OCI-LY1 (cell line): ENCODE data around the gene PTGDS.

ENCODE experiments used
- H2AFZ ChIP-seq: fragments of 200-600 bp; sonication (generic), shearing (Covaris generic); 2 replicates; pipeline ENCODE4 v1.6.0; 2014; ENCODE audit warnings: antibody characterized with exemption, mild to moderate bottlenecking, low read length
- H3F3A ChIP-seq: fragments of 200-600 bp; sonication (generic), shearing (Covaris generic); 2 replicates; pipeline ENCODE4 v1.6.0; 2014; ENCODE audit warnings: mild to moderate bottlenecking, antibody characterized with exemption, low read length, moderate library complexity; ENCODE audit not compliant: insufficient read depth
- H3K27ac ChIP-seq: fragments of 200-600 bp; sonication (generic); 2 replicates; pipeline ENCODE4 v1.5.1; 2014; ENCODE audit warnings: low read length, mixed run types, mild to moderate bottlenecking, low read depth; ENCODE audit not compliant: poor library complexity, severe bottlenecking
- H3K27me3 ChIP-seq: fragments of 200-600 bp; sonication (generic); 2 replicates; pipeline ENCODE4 v1.6.0; 2014; ENCODE audit warnings: antibody characterized with exemption, mild to moderate bottlenecking, low read length, moderate library complexity; ENCODE audit not compliant: insufficient read depth
- H3K36me3 ChIP-seq: fragments of 200-600 bp; sonication (generic); 2 replicates; pipeline ENCODE4 v1.6.1; 2014; ENCODE audit warnings: mild to moderate bottlenecking, antibody characterized with exemption, low read length, moderate library complexity, mixed read lengths; ENCODE audit not compliant: insufficient read depth
- H3K4me1 ChIP-seq: fragments of 200-600 bp; sonication (generic); 2 replicates; pipeline ENCODE4 v1.5.1; 2014; ENCODE audit warnings: mild to moderate bottlenecking, low read length, moderate library complexity; ENCODE audit not compliant: insufficient read depth, severe bottlenecking
- H3K4me2 ChIP-seq: fragments of 200-600 bp; sonication (generic), shearing (Covaris generic); 2 replicates; pipeline ENCODE4 v1.6.1; 2014; ENCODE audit warnings: low read length
- H3K4me3 ChIP-seq: fragments of 200-600 bp; sonication (generic); 2 replicates; pipeline ENCODE4 v1.5.1; 2014; ENCODE audit warnings: low read length, low read depth, mild to moderate bottlenecking, mixed read lengths; ENCODE audit not compliant: poor library complexity, severe bottlenecking
- H3K79me2 ChIP-seq: fragments of 200-600 bp; shearing (Covaris generic); 2 replicates; pipeline ENCODE4 v1.6.1; 2016; ENCODE audit warnings: mixed run types, low read length, mixed read lengths; ENCODE audit not compliant: insufficient read depth
- H3K9ac ChIP-seq: fragments of 200-600 bp; sonication (generic), shearing (Covaris generic); 2 replicates; pipeline ENCODE4 v1.6.1; 2014; ENCODE audit warnings: mild to moderate bottlenecking, low read length, mixed read lengths
- H3K9me2 ChIP-seq: fragments of 200-600 bp; sonication (generic), shearing (Covaris generic); 2 replicates; pipeline ENCODE4 v1.6.1; 2014; ENCODE audit warnings: low read depth, mild to moderate bottlenecking, low read length, mixed read lengths
- H3K9me3 ChIP-seq: fragments of 200-600 bp; shearing (Covaris generic); 2 replicates; pipeline ENCODE4 v1.6.1; 2014; ENCODE audit warnings: low read length, mixed read lengths
- H4K20me1 ChIP-seq: fragments of 200-600 bp; sonication (generic), shearing (Covaris generic); 2 replicates; pipeline ENCODE4 v1.6.0; 2016; ENCODE audit warnings: mild to moderate bottlenecking, low read length; ENCODE audit not compliant: insufficient read depth
- EZH2 ChIP-seq: fragments of 200-600 bp; sonication (generic), shearing (Covaris generic); IDR thresholded peaks from 2 replicates; pipeline ENCODE4 v1.8.0; 2017; ENCODE audit warnings: borderline replicate concordance, mixed run types, mild to moderate bottlenecking, antibody characterized with exemption, low read length, moderate library complexity, mixed read lengths
- TF ChIP-seq, protein P1 (sequence below): fragments of 200-600 bp; sonication (generic), shearing (Covaris generic); IDR thresholded peaks from 2 replicates; pipeline ENCODE4 v1.5.1; 2017; ENCODE audit warnings: mild to moderate bottlenecking, antibody characterized with exemption, low read length, moderate library complexity, mixed read lengths

Gene PTGDS

DNA sequence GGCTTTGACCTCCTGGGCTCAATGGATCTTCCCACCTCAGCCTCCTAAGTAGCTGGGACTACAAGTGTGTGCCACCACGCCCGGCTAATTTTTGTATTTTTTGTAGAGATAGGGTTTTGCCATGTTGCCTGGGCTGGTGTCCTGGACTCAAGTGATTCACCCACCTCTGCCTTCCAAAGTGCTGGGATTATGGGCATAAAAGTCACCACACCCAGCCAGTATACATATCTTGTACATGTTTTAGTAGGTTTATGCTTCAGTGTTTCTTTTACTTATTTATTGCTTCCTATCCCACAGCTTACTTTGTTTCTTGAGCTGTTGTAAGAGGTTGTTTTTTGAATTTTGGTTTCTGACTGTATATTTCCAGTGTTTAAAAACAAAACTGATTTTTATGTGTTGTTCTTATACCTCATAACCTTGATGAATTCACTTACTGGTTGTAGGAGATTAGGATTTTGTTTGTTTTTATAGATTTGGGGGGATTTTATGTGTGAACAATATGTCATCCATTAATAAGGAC is 45.6 kb upstream of the PTGDS start:
- Histone ChIP-seq H3K4me3 (no peak overlapping the region), H3K79me2 (no peaks in the 10 kb centered on the region), H3K9me2 (no peaks in the 10 kb centered on the region), H3K4me1 (no peaks in the 10 kb centered on the region), H3K27me3 (no peaks in the 10 kb centered on the region), H3K9ac (no peak overlapping the region), H3K36me3 (peaks cover 65% of the 10 kb centered on the region), H3K27ac (no peak overlapping the region), H2AFZ (no peak overlapping the region), H3F3A (no peaks in the 10 kb centered on the region), H3K4me2 (no peak overlapping the region), H4K20me1 (no peaks in the 10 kb centered on the region), H3K9me3 (peaks cover 3% of the 10 kb centered on the region; the same call in 1 of the 2 replicates)
- TF ChIP-seq EZH2: no peak
- TF ChIP-seq, protein P1, sequence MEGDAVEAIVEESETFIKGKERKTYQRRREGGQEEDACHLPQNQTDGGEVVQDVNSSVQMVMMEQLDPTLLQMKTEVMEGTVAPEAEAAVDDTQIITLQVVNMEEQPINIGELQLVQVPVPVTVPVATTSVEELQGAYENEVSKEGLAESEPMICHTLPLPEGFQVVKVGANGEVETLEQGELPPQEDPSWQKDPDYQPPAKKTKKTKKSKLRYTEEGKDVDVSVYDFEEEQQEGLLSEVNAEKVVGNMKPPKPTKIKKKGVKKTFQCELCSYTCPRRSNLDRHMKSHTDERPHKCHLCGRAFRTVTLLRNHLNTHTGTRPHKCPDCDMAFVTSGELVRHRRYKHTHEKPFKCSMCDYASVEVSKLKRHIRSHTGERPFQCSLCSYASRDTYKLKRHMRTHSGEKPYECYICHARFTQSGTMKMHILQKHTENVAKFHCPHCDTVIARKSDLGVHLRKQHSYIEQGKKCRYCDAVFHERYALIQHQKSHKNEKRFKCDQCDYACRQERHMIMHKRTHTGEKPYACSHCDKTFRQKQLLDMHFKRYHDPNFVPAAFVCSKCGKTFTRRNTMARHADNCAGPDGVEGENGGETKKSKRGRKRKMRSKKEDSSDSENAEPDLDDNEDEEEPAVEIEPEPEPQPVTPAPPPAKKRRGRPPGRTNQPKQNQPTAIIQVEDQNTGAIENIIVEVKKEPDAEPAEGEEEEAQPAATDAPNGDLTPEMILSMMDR: no peak

DNA sequence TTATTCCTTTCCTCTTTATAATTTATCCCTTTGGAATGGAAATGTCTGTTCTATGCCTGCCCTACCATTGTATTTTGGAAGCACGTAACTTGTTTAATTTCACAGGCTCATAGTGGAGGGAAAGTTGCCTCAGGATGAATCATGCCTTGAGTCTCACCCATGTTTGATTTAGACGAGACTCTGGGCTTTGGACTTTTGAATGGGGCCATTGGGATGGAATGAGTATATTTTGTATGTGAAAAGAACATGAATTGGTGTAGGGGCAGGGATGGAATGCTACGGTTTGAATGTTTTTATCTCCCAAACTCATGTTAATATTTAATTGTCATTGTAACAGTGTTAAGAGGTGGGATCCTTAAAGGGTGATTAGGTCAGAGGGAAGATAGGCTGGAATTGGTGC is 43.0 kb upstream of the PTGDS start:
- H3K9me3 ChIP-seq: peaks cover 3% of the 10 kb centered on the region; the same call in 1 of the 2 replicates
- no peak for TF ChIP-seq EZH2
- TF ChIP-seq, protein P1: no peak
- H2AFZ ChIP-seq: no peak overlapping the region
- H3K9me2 ChIP-seq: no peaks in the 10 kb centered on the region
- H3K4me1 ChIP-seq: no peaks in the 10 kb centered on the region
- H3K79me2 ChIP-seq: no peaks in the 10 kb centered on the region
- H3K27me3 ChIP-seq: no peaks in the 10 kb centered on the region
- no peaks in the 10 kb centered on the region for H4K20me1 ChIP-seq
- H3K4me3 ChIP-seq: no peak overlapping the region
- no peak overlapping the region for H3K9ac ChIP-seq
- H3K4me2 ChIP-seq: no peak overlapping the region
- no peak overlapping the region for H3K27ac ChIP-seq
- H3K36me3 ChIP-seq: peaks cover 47% of the 10 kb centered on the region
- H3F3A ChIP-seq: 0 out of 2 replicates have a peak, but pooled peaks cover 3% of the 10 kb centered on the region

DNA sequence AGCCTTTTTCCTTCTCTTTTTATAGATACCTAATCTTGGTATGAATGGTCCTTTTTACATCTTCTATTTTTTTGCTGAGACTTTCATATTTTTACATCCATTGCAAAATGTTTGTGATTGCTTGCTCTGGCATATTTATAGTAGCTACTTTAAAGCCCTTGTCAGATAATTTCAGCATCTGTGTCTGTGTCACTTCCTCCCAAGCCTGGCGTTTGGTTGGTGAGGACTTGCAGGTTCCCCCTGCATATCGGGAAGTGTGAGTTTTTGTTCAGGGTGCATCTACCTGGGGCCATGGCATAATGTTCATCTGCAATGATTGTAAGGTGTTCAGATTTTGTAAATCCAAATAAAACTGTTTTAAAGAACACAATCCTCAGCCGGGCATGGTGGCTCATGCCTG is 41.7 kb upstream of the PTGDS start:
- Histone ChIP-seq H3K36me3 (peaks cover 46% of the 10 kb centered on the region), H4K20me1 (no peaks in the 10 kb centered on the region), H3K4me2 (no peak overlapping the region), H3F3A (0 out of 2 replicates have a peak, but pooled peaks cover 3% of the 10 kb centered on the region), H2AFZ (no peak overlapping the region), H3K27me3 (no peaks in the 10 kb centered on the region), H3K9me2 (no peaks in the 10 kb centered on the region), H3K27ac (no peak overlapping the region), H3K9ac (no peak overlapping the region), H3K4me3 (no peak overlapping the region), H3K79me2 (no peaks in the 10 kb centered on the region), H3K4me1 (no peaks in the 10 kb centered on the region), H3K9me3 (peaks cover 3% of the 10 kb centered on the region; the same call in 1 of the 2 replicates)
- TF ChIP-seq EZH2: no peak
- TF ChIP-seq, protein P1: no peak
